OCI-LY7 (cell line): Measurements from ENCODE around the gene HMX3. TPM values are rescaled to one million over a fixed set of nuclear protein-coding genes. Genes with fewer than 3 reads are reported as not detected.

Source experiments
- BruUV-seq: library from RNA; stranded (reverse); fragments of 400-500 nt; replicated peaks from 2 replicates; lab custom pipeline; 2021; lab: Mats Ljungman, UMichigan
- CTCF ChIA-PET: fragments of 300-600 bp; sonication (Branson Sonifier 250); formaldehyde crosslinking; loops from one replicate; lab custom pipeline; 2022; ENCODE audit warnings: antibody characterized with exemption; ENCODE audit not compliant: unreplicated experiment; lab: Charles Lee
- POLR2A ChIA-PET: fragments of 300-600 bp; sonication (Branson Sonifier 250); formaldehyde crosslinking; loops from one replicate; lab custom pipeline; 2022; ENCODE audit warnings: antibody characterized with exemption; lab: Charles Lee
- DNase-seq: peaks from one replicate; pipeline ENCODE4 v3.0.0-alpha.2; 2015; ENCODE audit warnings: low spot score
- H2AFZ ChIP-seq: fragments of 200-600 bp; sonication (generic), shearing (Covaris generic); 2 replicates; pipeline ENCODE4 v1.6.1; 2014; ENCODE audit warnings: mild to moderate bottlenecking, antibody characterized with exemption, low read length, moderate library complexity
- H3K27ac ChIP-seq: fragments of 200-600 bp; sonication (generic); 2 replicates; pipeline ENCODE4 v1.5.1; 2014; ENCODE audit warnings: mixed run types, low read depth, mild to moderate bottlenecking, moderate library complexity, low read length, inconsistent platforms; ENCODE audit not compliant: poor library complexity, severe bottlenecking
- H3K36me3 ChIP-seq: fragments of 200-600 bp; sonication (generic); 2 replicates; pipeline ENCODE4 v1.6.1; 2014; ENCODE audit warnings: mild to moderate bottlenecking, antibody characterized with exemption, low read length, moderate library complexity, mixed read lengths; ENCODE audit not compliant: insufficient read depth
- H3K4me1 ChIP-seq: fragments of 200-600 bp; sonication (generic); 2 replicates; pipeline ENCODE4 v1.5.1; 2014; ENCODE audit warnings: mild to moderate bottlenecking, low read length; ENCODE audit not compliant: insufficient read depth, poor library complexity, severe bottlenecking
- H3K4me2 ChIP-seq: fragments of 200-600 bp; sonication (generic); 2 replicates; pipeline ENCODE4 v1.6.1; 2014; ENCODE audit warnings: mild to moderate bottlenecking, low read length
- H3K4me3 ChIP-seq: fragments of 200-600 bp; sonication (generic); 2 replicates; pipeline ENCODE4 v1.5.1; 2014; ENCODE audit warnings: mild to moderate bottlenecking, low read depth, low read length; ENCODE audit not compliant: poor library complexity, severe bottlenecking
- H3K79me2 ChIP-seq: fragments of 200-600 bp; sonication (generic); 2 replicates; pipeline ENCODE4 v1.6.1; 2016; ENCODE audit warnings: low read depth, mild to moderate bottlenecking, low read length, moderate library complexity, mixed read lengths; ENCODE audit not compliant: insufficient read depth
- H3K9me2 ChIP-seq: fragments of 200-600 bp; sonication (generic); 2 replicates; pipeline ENCODE4 v1.6.1; 2016; ENCODE audit warnings: mild to moderate bottlenecking, low read length, mixed read lengths; ENCODE audit not compliant: insufficient read depth
- H3K9me3 ChIP-seq: fragments of 200-600 bp; sonication (generic); 2 replicates; pipeline ENCODE4 v1.6.1; 2014; ENCODE audit warnings: mild to moderate bottlenecking, mixed run types, low read length, mixed read lengths
- H4K20me1 ChIP-seq: fragments of 200-600 bp; sonication (generic); 2 replicates; pipeline ENCODE4 v1.6.1; 2014; ENCODE audit warnings: mild to moderate bottlenecking, antibody characterized with exemption, low read length, moderate library complexity, mixed read lengths; ENCODE audit not compliant: insufficient read depth
- CTCF ChIP-seq: fragments of 200-600 bp; sonication (generic); conservative IDR thresholded peaks from 2 replicates; pipeline ENCODE4 v1.5.1; 2014; ENCODE audit warnings: mild to moderate bottlenecking, antibody characterized with exemption, low read length, moderate library complexity, mixed read lengths
- EZH2phosphoT487 ChIP-seq: fragments of 200-600 bp; sonication (generic); IDR thresholded peaks from 2 replicates; pipeline ENCODE4 v1.6.1; 2018; ENCODE audit warnings: low read depth, borderline replicate concordance, mild to moderate bottlenecking, mixed run types, antibody characterized with exemption, low read length, moderate library complexity, mixed read lengths
- intact Hi-C: fragments of 100-400 bp; cut with micrococcal nuclease; formaldehyde crosslinking; loops from one replicate; pipeline ENCODE4 v1.10.0; 2022; ENCODE audit not compliant: unreplicated experiment
- total RNA-seq, 2 experiments: library from RNA; depleted of rRNA in 1 of 2; stranded (reverse); fragments of >200 nt in 1 of 2; shearing (Covaris generic) in 1 of 2; gene quantifications; 2 replicates each; pipeline ENCODE4 v1.2.3, GENCODE V29; 2014 to 2022

Gene HMX3
- total RNA-seq, 2 experiments from 2014 or later: 0.44 TPM; not detected in 1

GRCh38 chr10:123150271-123150985 is 14.7 kb downstream of the HMX3 start:
- Histone ChIP-seq H2AFZ (no peak overlapping the region), H3K79me2 (peaks cover 12% of the 10 kb centered on the region), H3K9me3 (no peaks in the 10 kb centered on the region), H3K4me1 (peaks cover 21% of the 10 kb centered on the region), H3K36me3 (peaks cover 8% of the 10 kb centered on the region), H3K9me2 (no peaks in the 10 kb centered on the region), H3K4me2 (no peak overlapping the region), H4K20me1 (peaks cover 2% of the 10 kb centered on the region; the same call in 1 of the 2 replicates), H3K4me3 (no peak overlapping the region), H3K27ac (no peak overlapping the region)
- no peak for TF ChIP-seq EZH2phosphoT487
- no peak for TF ChIP-seq CTCF
- CTCF ChIA-PET: no interaction called here
- POLR2A ChIA-PET: interaction anchor here (1.6 kb wide), 1 partner anchor 10 kb away, joined by 9 read pairs; no protein-coding TSS in a partner anchor
- intact Hi-C loops: loop anchor here (5.0 to 10.0 kb wide), 2 partner anchors 252 to 776 kb away; partner anchors contain the start of gene PLEKHA1
- DNase-seq: no peak
- BruUV-seq: no TSS peak

- intact Hi-C loops: loop anchor here (5.0 to 10.0 kb wide), 2 partner anchors 251 to 776 kb away; partner anchors contain the start of gene PLEKHA1
- no peaks in the 10 kb centered on the region for H3K9me3 ChIP-seq
- no peak overlapping the region for H3K27ac ChIP-seq
- no peak for TF ChIP-seq EZH2phosphoT487
- no peak for TF ChIP-seq CTCF
- ChIA-PET POLR2A (interaction anchor here (0.7 to 1.6 kb wide), 2 partner anchors 9 to 815 kb away, joined by 3 to 9 read pairs; no protein-coding TSS in a partner anchor), CTCF (interaction anchor here (1.0 kb wide), 1 partner anchor 250 kb away, joined by 6 read pairs; no protein-coding TSS in a partner anchor)
- H3K36me3 ChIP-seq: peaks cover 15% of the 10 kb centered on the region
- H3K4me3 ChIP-seq: no peak overlapping the region
- no peaks in the 10 kb centered on the region for H3K9me2 ChIP-seq
- peaks cover 28% of the 10 kb centered on the region for H3K4me1 ChIP-seq
- H2AFZ ChIP-seq: peak overlapping the region; percentile 76
- no TSS peak for BruUV-seq
- H4K20me1 ChIP-seq: peaks cover 9% of the 10 kb centered on the region
- H3K79me2 ChIP-seq: peaks cover 19% of the 10 kb centered on the region
- DNase-seq: no peak
- H3K4me2 ChIP-seq: peak overlapping the region; percentile 45
Measured at GRCh38 chr10:123150986-123151736, 15.4 kb downstream of the HMX3 start.
